HG02571 (cell line): ENCODE measurements around the gene GATC.
A peak's percentile ranks its signal among the peaks of the same experiment; 100 is the strongest.
"Not testable (repeated sequence)": the region's sequence is repeated elsewhere in the genome, so short reads cannot be mapped to it uniquely, and the experiment has no call there.

Experiments
- ATAC-seq: cut with Tn5 transposase; IDR thresholded peaks from one replicate; pipeline ENCODE4 v1.9.1; 2021; ENCODE audit warnings: mild to moderate bottlenecking, moderate library complexity; ENCODE audit not compliant: unreplicated experiment

GATC gene

DNA sequence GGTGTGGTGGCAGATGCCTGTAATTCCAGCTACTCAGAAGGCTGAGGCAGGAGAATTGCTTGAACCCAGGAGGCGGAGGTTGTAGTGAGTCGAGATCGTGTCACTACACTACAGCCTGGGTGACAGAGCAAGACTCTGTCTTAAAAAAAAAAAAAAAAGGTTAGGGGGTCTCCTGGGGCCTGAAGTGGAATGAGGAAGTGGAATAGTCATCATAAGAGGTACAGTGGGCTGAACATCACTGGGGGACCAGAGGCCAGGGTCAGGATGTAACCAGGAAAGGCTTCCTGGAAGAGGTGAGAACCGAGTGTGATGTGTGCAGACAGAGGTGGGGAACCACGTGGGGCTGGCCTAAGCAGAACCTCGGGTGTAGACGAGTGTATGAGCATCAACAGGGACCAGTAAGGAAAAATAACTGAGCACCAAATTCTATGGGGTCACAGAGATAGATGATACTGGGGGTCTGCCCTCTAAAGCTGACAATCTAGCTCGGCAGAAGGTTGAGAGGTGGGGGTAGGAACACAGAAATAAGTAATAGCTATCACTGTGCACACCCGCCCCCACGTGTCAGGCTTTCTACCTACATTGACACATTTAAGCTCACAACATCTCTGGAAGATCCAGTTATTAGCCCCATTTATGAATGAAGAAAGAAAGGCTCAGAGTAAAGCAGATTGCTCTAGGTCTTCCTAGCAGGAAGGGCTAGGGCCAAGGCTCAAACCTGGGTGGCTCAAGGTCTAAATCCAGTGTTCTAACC, 13.3 kb upstream of the GATC start:
- ATAC-seq: no peak

- peak; percentile 94 for ATAC-seq
Measured at GRCh38 chr12:120437735-120438494, 8.3 kb upstream of the GATC start, which contains the start of gene COX6A1. Gene COX6A1, plus strand, starts transcription at chr12:120438113. Its CDS starts 14 bp downstream, at chr12:120438127.

- no peak for ATAC-seq
Measured at GRCh38 chr12:120438495-120439198, 7.6 kb upstream of the GATC start.

DNA sequence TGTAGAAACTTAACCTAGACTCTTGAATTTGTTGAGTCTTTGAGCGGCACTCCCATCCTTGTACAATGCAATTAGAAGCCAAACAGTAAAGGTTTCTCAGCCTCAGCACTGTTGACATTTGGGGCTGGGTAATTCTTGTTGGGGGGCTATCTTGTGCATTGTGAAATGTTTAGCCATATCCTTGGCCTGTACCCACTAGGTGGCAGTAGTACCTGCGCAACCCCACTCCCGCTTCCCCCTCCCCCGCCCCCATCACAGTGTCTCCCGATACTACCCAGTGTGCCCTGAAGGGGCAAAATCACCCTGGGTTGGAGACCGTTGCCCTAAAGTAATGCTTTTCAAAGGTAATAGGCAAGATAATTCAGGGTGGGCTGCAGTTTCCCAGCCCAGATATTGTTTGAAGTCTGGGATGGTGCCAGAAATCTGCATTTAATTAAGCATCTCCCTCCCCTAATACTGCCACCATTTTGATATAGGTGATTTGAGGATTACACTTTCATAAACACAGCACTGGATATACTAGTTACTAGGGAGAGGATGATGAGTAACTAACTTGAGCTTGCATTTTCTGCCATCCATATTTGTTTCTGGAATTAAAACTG, 6.5 kb upstream of the GATC start:
- ATAC-seq: no peak

GRCh38 chr12:120444676-120445075, 1.6 kb upstream of the GATC start:
- ATAC-seq: no peak

- ATAC-seq: not testable (repeated sequence)
Measured at GRCh38 chr12:120446844-120447178, 567 bp downstream of the GATC start.

DNA sequence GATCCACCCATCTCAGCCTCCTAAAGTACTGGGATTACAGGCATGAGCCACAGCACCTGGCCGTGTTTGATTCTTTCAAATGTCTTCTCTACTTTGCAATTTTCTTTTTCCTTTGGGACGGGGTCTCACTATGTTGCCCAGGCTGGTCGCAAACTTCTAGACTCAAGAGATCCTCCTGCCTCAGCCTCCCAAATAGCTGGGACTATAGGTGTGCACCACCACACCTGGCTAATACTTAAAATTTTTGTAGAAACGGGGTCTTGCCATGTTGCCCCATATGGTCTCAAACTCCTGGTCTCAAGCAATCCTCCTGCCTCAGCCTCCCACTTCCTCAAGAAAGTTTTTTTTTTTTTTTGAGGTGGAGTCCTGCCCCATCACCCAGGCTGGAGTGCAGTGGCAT, 1.7 kb downstream of the GATC start:
- ATAC-seq: no peak

DNA sequence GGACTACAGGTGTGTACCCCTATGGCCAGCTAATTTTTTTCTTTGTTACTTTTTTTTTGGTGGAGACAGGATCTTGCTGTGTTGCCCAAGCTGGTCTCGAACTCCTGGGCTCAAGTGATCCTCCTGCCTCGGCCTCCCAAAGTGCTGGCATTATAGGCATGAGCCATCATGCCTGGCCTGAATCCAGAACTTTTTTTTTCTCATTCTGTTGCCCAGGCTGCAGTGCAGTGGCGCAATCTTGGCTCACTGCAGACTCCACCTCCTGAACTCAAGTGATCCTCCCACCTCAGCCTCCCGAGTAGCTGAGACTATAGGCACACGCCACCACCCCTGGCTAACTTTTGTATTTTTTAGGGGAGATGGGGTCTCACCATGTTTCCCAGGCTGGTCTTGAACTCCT, 6.3 kb downstream of the GATC start:
- ATAC-seq: not testable (repeated sequence)

DNA sequence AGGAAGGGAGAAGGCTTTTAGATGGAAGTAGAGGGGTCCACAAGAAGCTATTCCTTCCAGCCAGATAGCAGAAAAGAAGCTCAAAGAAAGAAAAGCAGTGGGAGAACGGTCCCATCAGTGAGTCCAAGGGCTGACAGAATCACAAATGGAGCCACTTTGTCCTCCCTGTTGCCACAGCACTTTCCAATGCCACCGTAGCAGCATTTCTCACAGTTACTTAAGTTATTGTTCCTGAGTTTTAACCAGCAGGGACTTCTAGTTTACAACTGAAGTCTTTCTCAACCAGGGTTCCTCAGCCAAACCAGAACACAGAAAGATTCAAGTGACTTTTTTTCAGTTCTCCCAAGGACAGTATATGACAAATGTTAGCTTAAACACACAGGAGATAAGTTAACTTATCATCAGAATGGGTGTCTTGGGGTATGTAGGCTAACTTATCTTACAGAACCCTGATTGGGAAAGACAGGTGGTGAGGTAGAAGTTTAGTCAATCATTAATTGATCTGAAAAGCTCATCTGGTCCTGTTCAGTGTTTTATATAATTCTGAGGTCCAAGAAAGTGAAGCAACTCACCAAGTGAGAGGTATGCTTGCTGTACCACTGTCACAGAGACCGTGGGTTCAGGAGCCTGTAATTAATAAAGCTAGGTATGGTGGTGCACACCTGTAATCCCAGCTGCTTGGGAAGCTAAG, 7.0 kb downstream of the GATC start:
- no peak for ATAC-seq

DNA sequence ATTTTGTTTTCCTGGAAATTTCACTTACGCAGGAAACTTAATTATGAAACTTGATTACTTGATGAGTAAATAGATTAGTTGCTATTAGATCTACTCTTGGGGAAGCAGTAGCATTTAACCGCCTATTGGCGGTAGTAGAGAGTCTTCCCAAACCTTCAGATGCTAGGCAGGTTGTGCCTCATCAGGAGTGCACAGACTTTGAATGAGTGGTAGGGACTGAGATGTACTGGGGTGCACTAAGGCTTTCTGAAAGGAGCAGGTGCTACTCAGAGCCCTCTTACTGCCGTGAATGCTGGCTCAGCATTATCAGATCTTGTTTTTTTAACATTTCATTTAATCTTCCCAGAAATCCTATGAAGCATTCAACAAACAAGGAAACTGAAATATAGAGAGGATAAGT, 7.7 kb downstream of the GATC start:
- ATAC-seq: no peak

GRCh38 chr12:120455302-120455701, 9.1 kb downstream of the GATC start:
- ATAC-seq: no peak

GRCh38 chr12:120457133-120457532, 10.9 kb downstream of the GATC start:
- no peak for ATAC-seq

GRCh38 chr12:120460157-120460556, 13.9 kb downstream of the GATC start:
- ATAC-seq: no peak

DNA sequence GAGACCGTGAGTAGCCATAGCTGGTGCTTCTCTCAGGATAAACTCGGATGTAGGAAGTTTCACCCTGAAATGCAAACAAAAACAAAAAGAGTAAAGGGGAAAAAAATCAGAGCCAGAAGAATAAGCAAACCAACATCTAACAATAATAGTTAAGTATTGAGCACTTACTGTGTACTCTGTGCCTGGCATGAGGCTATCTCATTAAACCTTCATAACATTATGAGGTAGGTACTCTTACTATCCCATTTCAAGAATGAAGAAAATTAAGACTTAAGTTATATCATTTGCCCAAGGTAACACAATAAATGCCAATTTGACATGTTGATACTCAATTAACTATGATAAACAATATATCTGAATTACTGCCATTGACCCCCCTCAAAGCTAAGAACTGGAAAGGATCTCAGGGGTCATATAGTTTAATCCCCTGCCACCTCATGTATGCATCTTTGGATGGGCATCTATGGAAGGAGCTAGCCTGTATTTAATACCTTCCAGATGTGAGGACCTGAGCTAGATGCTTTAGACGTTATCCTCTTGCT, 15.9 kb downstream of the GATC start:
- ATAC-seq: no peak

GRCh38 chr12:120463712-120464111, 17.5 kb downstream of the GATC start:
- ATAC-seq: no peak

DNA sequence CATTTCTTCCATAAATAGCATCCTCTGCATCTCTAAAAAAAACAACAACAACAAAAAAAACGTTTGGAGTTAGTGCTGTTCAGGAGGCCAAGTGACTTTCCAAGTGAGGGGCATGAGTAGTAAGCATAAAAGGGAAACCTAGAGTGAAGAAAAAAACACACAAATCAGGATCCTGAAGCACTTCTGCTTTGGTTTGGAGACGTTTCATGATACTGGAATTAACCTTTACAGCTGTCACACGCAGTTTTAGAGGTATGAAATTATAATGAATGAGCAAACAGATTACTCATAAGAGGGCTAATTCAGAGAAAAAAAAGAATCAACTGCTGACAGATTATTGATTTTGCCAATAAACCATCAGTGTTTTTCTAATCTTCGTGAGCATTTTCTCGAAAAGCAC, 19.5 kb downstream of the GATC start:
- ATAC-seq: no peak

DNA sequence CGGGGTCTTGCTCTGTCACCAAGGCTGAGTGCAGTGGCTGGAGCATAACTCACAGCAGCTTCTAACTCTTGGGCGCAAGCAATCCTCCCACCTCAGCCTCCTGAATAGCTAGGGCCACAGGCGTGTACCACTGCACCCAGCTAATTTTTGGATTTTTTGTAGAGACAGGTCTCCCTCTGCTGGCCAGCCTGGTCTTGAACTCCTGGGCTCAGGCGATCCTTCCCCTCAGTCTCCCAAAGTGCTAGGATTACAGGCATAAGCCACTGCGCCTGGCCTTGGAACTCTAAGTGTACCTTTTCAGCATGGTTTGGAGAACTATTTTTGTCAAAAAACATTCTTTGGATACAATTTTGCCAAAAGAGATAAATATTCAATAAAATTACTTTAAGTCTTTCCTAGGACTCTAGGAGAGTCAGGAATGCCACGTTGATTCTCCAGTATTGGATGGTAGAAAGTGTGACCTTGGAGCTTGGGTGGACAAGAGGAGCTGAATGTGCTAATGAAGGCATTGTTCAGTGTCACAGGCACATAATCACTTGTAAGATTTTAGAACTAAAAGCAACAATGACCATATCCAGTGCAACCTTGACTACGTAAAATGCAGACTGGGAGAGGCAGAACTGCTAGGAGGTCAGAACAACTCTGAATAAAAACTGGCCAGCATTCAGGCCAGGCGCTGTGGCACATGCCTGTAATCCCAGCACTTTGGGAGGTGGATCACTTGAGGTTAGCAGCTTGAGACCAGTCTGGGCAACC, 20.5 kb downstream of the GATC start:
- no peak for ATAC-seq

DNA sequence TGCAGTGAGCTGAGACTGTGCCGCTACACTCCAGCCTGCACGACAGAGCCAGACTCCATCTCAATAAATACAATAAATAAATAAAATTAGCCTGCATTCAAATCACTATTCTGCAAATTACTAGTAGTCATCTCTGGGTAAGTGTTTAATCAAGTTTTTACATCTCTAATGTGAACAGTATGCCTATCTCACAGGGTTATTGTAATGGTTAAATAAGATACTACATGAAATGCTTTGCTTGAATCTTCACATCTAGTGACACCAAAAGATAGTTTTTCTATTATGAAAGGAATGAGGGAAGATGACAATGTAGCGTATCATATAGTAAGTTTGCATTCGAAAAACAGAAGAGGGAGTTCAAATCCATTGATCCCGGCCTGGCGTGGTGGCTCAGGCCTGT, 21.2 kb downstream of the GATC start:
- ATAC-seq: no peak

- peak; percentile 4 for ATAC-seq
Measured at GRCh38 chr12:120468325-120468820, 22.1 kb downstream of the GATC start.
